ENCODE results near the gene TNS1.

TNS1 gene

GRCh38 chr2:217959723-217960122 lies 43.1 kb downstream of the TNS1 start:
- H3K4me3 ChIP-seq (ENCODE audit: low read length), result no peak overlapping the region
- TF ChIP-seq CTCF (IDR thresholded peaks at IDR 0.05; ENCODE audit: insufficient read depth, low read depth, low read length, missing control alignments), result no peak
- no peak for DNase-seq (ENCODE audit: low read depth)

DNA sequence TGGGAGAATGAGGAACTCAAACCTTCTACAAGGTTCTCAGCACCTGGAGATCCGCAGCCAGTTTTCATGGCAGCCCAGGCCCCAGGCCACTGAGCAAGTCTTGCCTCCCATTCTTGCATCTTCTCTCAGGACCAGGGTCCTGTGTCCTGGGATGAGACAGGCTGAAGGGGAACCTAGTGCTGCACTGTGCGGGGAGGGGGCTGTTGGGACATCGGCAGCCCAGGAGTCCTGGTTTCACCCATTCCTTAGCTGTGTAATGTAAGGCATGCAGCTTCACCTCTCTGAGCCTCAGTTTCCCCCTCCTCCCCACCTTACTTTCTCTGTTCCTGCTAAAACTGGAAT lies 43.9 kb downstream of the TNS1 start:
- H3K4me3 ChIP-seq (ENCODE audit: low read length), result no peak overlapping the region
- no peak for DNase-seq (ENCODE audit: low read depth)
- no peak for TF ChIP-seq CTCF (IDR thresholded peaks at IDR 0.05; ENCODE audit: insufficient read depth, low read depth, low read length, missing control alignments)

- no peak overlapping the region for H3K4me3 ChIP-seq (ENCODE audit: low read length)
- TF ChIP-seq CTCF (IDR thresholded peaks at IDR 0.05; ENCODE audit: insufficient read depth, low read depth, low read length, missing control alignments), result no peak
- no peak for DNase-seq (ENCODE audit: low read depth)
Measured at GRCh38 chr2:217958206-217958883, 44.5 kb downstream of the TNS1 start.

- no peak overlapping the region for H3K4me3 ChIP-seq (ENCODE audit: low read length)
- DNase-seq (ENCODE audit: low read depth), result no peak
- no peak for TF ChIP-seq CTCF (IDR thresholded peaks at IDR 0.05; ENCODE audit: insufficient read depth, low read depth, low read length, missing control alignments)
Measured at GRCh38 chr2:217956586-217957457, 46.0 kb downstream of the TNS1 start.

GRCh38 chr2:217955881-217956493 lies 46.8 kb downstream of the TNS1 start:
- no peak for TF ChIP-seq CTCF (IDR thresholded peaks at IDR 0.05; ENCODE audit: insufficient read depth, low read depth, low read length, missing control alignments)
- DNase-seq (ENCODE audit: low read depth), result no peak
- no peak overlapping the region for H3K4me3 ChIP-seq (ENCODE audit: low read length)

DNA sequence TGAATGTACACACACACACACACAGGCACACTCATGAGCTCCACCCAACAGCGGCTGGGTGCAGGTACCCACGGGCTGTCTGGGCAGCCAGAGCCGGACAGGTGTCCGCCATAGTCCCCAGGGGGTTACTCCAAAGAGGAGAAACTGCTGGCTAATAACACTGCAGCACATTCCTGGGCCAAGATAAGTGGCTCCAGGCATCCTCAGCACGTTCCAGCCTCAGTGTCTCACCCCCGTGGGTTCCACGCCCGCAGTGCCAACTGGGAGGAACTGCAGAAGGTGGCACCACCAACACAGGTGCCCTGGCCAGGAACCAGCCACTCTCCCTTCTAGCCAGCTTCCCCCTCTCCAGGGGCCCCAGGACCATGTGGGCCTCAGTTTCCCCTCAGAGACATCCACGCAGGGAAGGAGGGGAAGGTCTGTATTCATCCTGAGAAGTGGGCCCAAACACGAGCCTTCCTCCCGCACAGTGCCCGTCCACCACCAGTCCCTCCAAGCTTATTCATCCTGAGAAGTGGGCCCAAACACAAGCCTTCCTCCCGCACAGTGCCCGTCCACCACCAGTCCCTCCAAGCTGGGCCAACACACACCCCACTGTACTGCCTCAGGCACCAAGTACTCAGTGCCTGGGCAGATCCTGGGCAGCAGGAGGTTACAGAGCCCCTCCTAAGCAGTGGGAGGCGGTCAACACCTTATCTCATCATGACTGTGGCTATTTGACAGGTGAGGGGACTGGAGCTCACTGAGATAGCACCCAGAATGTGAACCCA lies 47.6 kb downstream of the TNS1 start:
- no peak overlapping the region for H3K4me3 ChIP-seq (ENCODE audit: low read length)
- no peak for TF ChIP-seq CTCF (IDR thresholded peaks at IDR 0.05; ENCODE audit: insufficient read depth, low read depth, low read length, missing control alignments)

More for the DNA sequence above, 47.6 kb downstream of the TNS1 start:
- no peak for DNase-seq (ENCODE audit: low read depth)

Measured in epithelial cell of esophagus (primary cell).